B cell (primary cell): Measurements from ENCODE around the gene ERGIC1. TPM values are rescaled to one million over a fixed set of nuclear protein-coding genes. Genes with fewer than 3 reads are reported as not detected.
A peak's percentile ranks its signal among the peaks of the same experiment; 100 is the strongest.

Experiments used
- ATAC-seq: fragments of 200-7000 bp; cut with Tn5 transposase; one replicate; pipeline ENCODE4 v1.10.0; 2021; ENCODE audit warnings: low read depth, mild to moderate bottlenecking, moderate number of reproducible peaks, moderate library complexity
- CTCF ChIA-PET: fragments of 350-600 bp; sonication (Branson Sonifier 250); formaldehyde crosslinking; loops from one replicate; lab custom pipeline; 2021; ENCODE audit warnings: antibody characterized with exemption, inconsistent platforms; lab: Charles Lee
- POLR2A ChIA-PET: fragments of 350-600 bp; sonication (Branson Sonifier 250); formaldehyde crosslinking; loops from one replicate; lab custom pipeline; 2021; ENCODE audit warnings: antibody characterized with exemption; lab: Charles Lee
- DNase-seq: peaks from one replicate; pipeline ENCODE4 v3.0.0; 2013
- H2AFZ ChIP-seq: 2 replicates; pipeline ENCODE4 v1.6.1; 2012; ENCODE audit warnings: mild to moderate bottlenecking, low read depth, low read length; ENCODE audit not compliant: insufficient read depth, poor library complexity, severe bottlenecking
- H3K27ac ChIP-seq, 2 donors: 1 replicate in 1 of 2; 2 replicates in 1 of 2; pipeline ENCODE4 v1.5.1; 2012 to 2013; ENCODE audit warnings: low read length in 2 of 2, mild to moderate bottlenecking in 2 of 2, moderate library complexity in 1 of 2
- H3K27me3 ChIP-seq, 4 experiments: fragments of 200-600 bp in 1 of 4; sonication (generic) in 1 of 4; replicated peaks in 1 of 4; 1 replicate in 2 of 4; 2 replicates in 2 of 4; pipeline versions ENCODE4 v1.6.1 to v1.7.0; 2013 to 2016; ENCODE audit warnings: low read length in 3 of 4, mild to moderate bottlenecking in 2 of 4, mixed read lengths in 1 of 4, moderate library complexity in 1 of 4; ENCODE audit not compliant: insufficient read depth in 4 of 4, control insufficient read depth in 3 of 4; ENCODE audit errors: control extremely low read depth in 1 of 4
- H3K36me3 ChIP-seq, 2 experiments: replicated peaks in 1 of 2; 1 replicate in 1 of 2; 2 replicates in 1 of 2; pipeline versions ENCODE4 v1.6.1 to v1.7.1; 2013; ENCODE audit warnings: low read length in 1 of 2; ENCODE audit not compliant: insufficient read depth in 2 of 2, control insufficient read depth in 1 of 2; ENCODE audit errors: control extremely low read depth in 1 of 2, extremely low read depth in 1 of 2
- H3K4me1 ChIP-seq, 2 donors: fragments of 200-600 bp in 1 of 2; sonication (generic) in 1 of 2; 1 replicate in 1 of 2; 2 replicates in 1 of 2; pipeline versions ENCODE4 v1.5.1 to v1.6.1; 2013 to 2017; ENCODE audit warnings: low read length in 2 of 2; ENCODE audit not compliant: control insufficient read depth in 2 of 2, insufficient read depth in 2 of 2
- H3K4me2 ChIP-seq: replicated peaks from 2 replicates; pipeline ENCODE3; 2012; ENCODE audit warnings: mild to moderate bottlenecking, low read depth, low read length; ENCODE audit not compliant: poor library complexity, severe bottlenecking
- H3K4me3 ChIP-seq, 5 experiments: fragments of 200-600 bp in 1 of 5; sonication (generic) in 1 of 5; 1 replicate in 3 of 5; 2 replicates in 2 of 5; pipeline versions ENCODE4 v1.5.1 to v1.7.0; 2011 to 2016; ENCODE audit warnings: low read length in 4 of 5, mild to moderate bottlenecking in 4 of 5, low read depth in 2 of 5, control low read depth in 1 of 5, moderate library complexity in 1 of 5; ENCODE audit not compliant: insufficient read depth in 1 of 5; ENCODE audit errors: control extremely low read depth in 1 of 5, extremely low read depth in 1 of 5
- H3K79me2 ChIP-seq: fragments of 200-600 bp; sonication (generic); one replicate; pipeline ENCODE4 v1.6.0; 2016; ENCODE audit warnings: low read length; ENCODE audit not compliant: control insufficient read depth, insufficient read depth
- H3K9ac ChIP-seq: fragments of 200-600 bp; sonication (generic); 2 replicates; pipeline ENCODE4 v1.6.1; 2017; ENCODE audit warnings: mild to moderate bottlenecking, low read length, moderate library complexity
- H3K9me3 ChIP-seq, 3 donors: one replicate each; pipeline versions ENCODE4 v1.6.1 to v1.7.1; 2013; ENCODE audit warnings: low read length in 2 of 3; ENCODE audit not compliant: control insufficient read depth in 2 of 3, insufficient read depth in 1 of 3; ENCODE audit errors: control extremely low read depth in 1 of 3
- H4K20me1 ChIP-seq: 2 replicates; pipeline ENCODE4 v1.6.0; 2012; ENCODE audit warnings: mild to moderate bottlenecking, low read length; ENCODE audit not compliant: insufficient read depth, control insufficient read depth, poor library complexity, severe bottlenecking
- H3K27ac Mint-ChIP-seq: one replicate; pipeline ENCODE4 v1.8.0; 2021; ENCODE audit warnings: mixed read lengths
- H3K27me3 Mint-ChIP-seq: one replicate; pipeline ENCODE4 v1.8.0; 2021; ENCODE audit warnings: mixed read lengths
- H3K4me1 Mint-ChIP-seq: one replicate; pipeline ENCODE4 v1.8.0; 2021; ENCODE audit warnings: mixed read lengths
- H3K4me3 Mint-ChIP-seq: one replicate; pipeline ENCODE4 v1.8.0; 2021; ENCODE audit warnings: mixed read lengths
- H3K9me3 Mint-ChIP-seq: one replicate; pipeline ENCODE4 v1.8.0; 2022; ENCODE audit warnings: mixed read lengths; ENCODE audit not compliant: insufficient read depth
- CTCF ChIP-seq: fragments of 200-600 bp; IDR thresholded peaks from one replicate; pipeline ENCODE4 v1.8.0; 2022; ENCODE audit warnings: antibody characterized with exemption, mild to moderate bottlenecking
- EZH2 ChIP-seq: IDR thresholded peaks from 2 replicates; pipeline ENCODE4 v1.6.1; 2012; ENCODE audit warnings: borderline replicate concordance, low read depth, mild to moderate bottlenecking, moderate library complexity, low read length; ENCODE audit not compliant: insufficient read depth, poor library complexity, severe bottlenecking
- WGBS: methylation state at CpG from one replicate; pipeline ENCODE4 v1.1.5; 2013; ENCODE audit warnings: missing lambda C conversion rate; ENCODE audit not compliant: insufficient coverage; 5-methylcytosine and 5-hydroxymethylcytosine counted together
- intact Hi-C: fragments of 100-400 bp; cut with micrococcal nuclease; formaldehyde crosslinking; loops from one replicate; pipeline ENCODE4 v1.10.0; 2022
- polyA plus RNA-seq: library from polyadenylated mRNA; depleted of rRNA; stranded (reverse); fragments of >200 nt; gene quantifications from 2 replicates; pipeline ENCODE4 v1.2.3, GENCODE V29; 2012
- total RNA-seq, 2 donors: library from RNA; stranded (reverse); fragments of 120-200 nt in 1 of 2; gene quantifications; 1 replicate in 1 of 2; 2 replicates in 1 of 2; pipeline versions ENCODE4 v1.2.3 to v1.2.4, GENCODE V29; 2013 to 2022

ERGIC1 gene
- total and polyA plus RNA-seq, 2 donors (not counting 1 experiment from before 2014, with no cell fraction given), result 86.3 to 140 TPM

DNA sequence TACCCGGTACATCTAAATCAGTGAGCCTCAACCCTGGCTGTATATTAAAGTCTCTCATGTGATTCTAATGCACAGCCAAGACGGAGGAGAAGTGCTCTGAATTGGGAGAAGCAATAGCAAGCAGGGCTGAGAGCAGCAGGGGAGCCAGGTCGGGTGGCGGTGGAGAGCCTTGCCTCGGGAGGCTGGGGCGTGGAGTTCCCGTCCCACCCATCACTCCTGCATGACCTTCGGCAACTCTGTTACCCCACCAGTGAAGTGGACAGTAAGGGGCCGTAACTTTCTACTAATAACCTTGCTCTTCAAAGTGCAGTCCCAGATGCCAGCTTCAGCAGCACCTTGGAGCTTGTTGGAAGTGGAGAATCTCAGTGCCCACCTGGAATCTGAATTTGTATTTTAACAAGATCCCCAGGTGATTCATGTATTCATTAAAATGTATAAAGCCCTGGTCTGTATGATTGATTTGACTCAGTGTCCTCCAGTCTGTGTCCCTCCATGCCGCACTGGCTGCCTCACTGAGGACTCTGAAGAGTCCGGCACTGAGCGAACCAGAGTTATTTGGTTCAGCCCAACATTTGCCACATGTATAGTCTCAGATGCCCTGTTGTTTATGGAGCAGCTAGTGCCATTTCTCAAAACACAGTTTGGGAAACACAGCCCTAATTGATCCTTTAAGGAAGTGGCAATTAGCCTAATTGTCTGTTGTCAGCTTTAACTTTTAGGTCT lies 6.5 kb downstream of the ERGIC1 start:
- no peak overlapping the region for H3K4me2 ChIP-seq
- H2AFZ ChIP-seq, result no peak overlapping the region
- Mint-ChIP-seq H3K27me3 (no peaks in the 10 kb centered on the region), H3K9me3 (no peaks in the 10 kb centered on the region), H3K27ac (peak overlapping the region; percentile 65), H3K4me3 (no peak overlapping the region), H3K4me1 (peaks cover 84% of the 10 kb centered on the region)
- no peaks in the 10 kb centered on the region for H4K20me1 ChIP-seq
- ATAC-seq, result no peak
- no peak overlapping the region for H3K27ac ChIP-seq
- peaks cover under 1 to 36% of the 10 kb centered on the region in 2 experiments for H3K36me3 ChIP-seq
- H3K9ac ChIP-seq, result no peak overlapping the region
- CTCF ChIA-PET, result interaction anchor here (0.6 to 7.4 kb wide), 5 partner anchors 9 to 128 kb away, joined by 3 to 60 read pairs (median 3); partner anchors contain the start of gene DUSP1
- WGBS, result 95% methylated on average over 10 of the region's 12 CpGs
- peaks cover 48 to 52% of the 10 kb centered on the region in 2 donors for H3K4me1 ChIP-seq
- no peaks in the 10 kb centered on the region for H3K9me3 ChIP-seq
- intact Hi-C loops, result no loop called here
- H3K79me2 ChIP-seq, result peaks cover 98% of the 10 kb centered on the region
- POLR2A ChIA-PET, result interaction anchor here (1.2 kb wide), 1 partner anchor 8 kb away, joined by 3 read pairs; no protein-coding TSS in a partner anchor
- H3K4me3 ChIP-seq, result no peak overlapping the region
- no peaks in the 10 kb centered on the region for H3K27me3 ChIP-seq
- no peak for TF ChIP-seq CTCF
- DNase-seq, result no peak

DNA sequence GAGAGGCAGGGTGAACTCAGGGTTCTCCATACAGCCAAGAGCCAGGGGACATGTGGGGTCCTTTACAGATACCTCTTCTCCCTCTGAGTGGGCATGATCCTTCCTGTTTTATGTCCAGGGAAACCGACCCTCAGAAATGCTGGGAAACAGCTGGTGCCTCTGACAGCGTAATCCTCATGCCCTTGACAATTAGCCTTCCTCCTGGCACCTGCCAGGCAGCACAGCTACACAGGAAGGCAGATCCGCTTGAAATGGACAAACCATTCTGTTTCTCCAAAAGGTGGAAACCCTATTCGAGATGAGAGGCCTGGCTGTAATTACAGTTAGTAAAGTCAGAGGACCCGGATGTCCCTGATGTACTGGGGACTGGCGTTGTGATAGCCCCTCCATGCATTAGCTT lies 7.2 kb downstream of the ERGIC1 start:
- CTCF ChIA-PET, result interaction anchor here (0.8 to 1.6 kb wide), 2 partner anchors 9 to 71 kb away, joined by 3 to 7 read pairs; partner anchors contain the start of gene DUSP1
- intact Hi-C loops, result no loop called here
- no peak overlapping the region for H3K9ac ChIP-seq
- H3K4me1 ChIP-seq, result peaks cover 44 to 51% of the 10 kb centered on the region in 2 donors
- H3K27ac ChIP-seq, result peak overlapping the region in 1 of 2 donors; percentile 47
- H3K9me3 Mint-ChIP-seq, result no peaks in the 10 kb centered on the region
- POLR2A ChIA-PET, result no interaction called here
- ATAC-seq, result no peak
- no peaks in the 10 kb centered on the region for H3K9me3 ChIP-seq
- no peak overlapping the region for H3K4me3 Mint-ChIP-seq
- peak overlapping the region; percentile 56 for H3K27ac Mint-ChIP-seq
- no peak overlapping the region for H3K4me2 ChIP-seq
- no peak overlapping the region for H2AFZ ChIP-seq
- TF ChIP-seq CTCF (no peak), EZH2 (no peak)
- H3K36me3 ChIP-seq, result peaks cover 1 to 36% of the 10 kb centered on the region in 2 experiments
- WGBS, result 62% methylated on average over 3 of the region's 6 CpGs
- no peaks in the 10 kb centered on the region for H3K27me3 Mint-ChIP-seq
- no peaks in the 10 kb centered on the region for H3K27me3 ChIP-seq
- DNase-seq, result no peak
- peaks cover 83% of the 10 kb centered on the region for H3K4me1 Mint-ChIP-seq
- H3K4me3 ChIP-seq, result no peak overlapping the region
- H4K20me1 ChIP-seq, result no peaks in the 10 kb centered on the region
- H3K79me2 ChIP-seq, result peaks cover 98% of the 10 kb centered on the region
